Measurements from ENCODE around the gene BBS12. TPM values are rescaled to one million over a fixed set of nuclear protein-coding genes. Genes with fewer than 3 reads are reported as not detected.

Gene BBS12
- total and polyA plus RNA-seq, 4 donors = 5.3 to 9.8 (median 7.7) TPM

GRCh38 chr4:122742933-122743829 lies 10.7 kb downstream of the BBS12 start:
- no peak for DNase-seq (ENCODE audit: low read depth in 4 of 6, low spot score in 6 of 6)

GRCh38 chr4:122744229-122744628 lies 11.7 kb downstream of the BBS12 start:
- Histone ChIP-seq H3K9me3 (ENCODE audit: control insufficient read depth, insufficient read depth, low read length) (no peaks in the 10 kb centered on the region), H3K36me3 (ENCODE audit: control insufficient read depth, insufficient read depth, low read length) (peaks cover 5% of the 10 kb centered on the region), H3K4me1 (ENCODE audit: control insufficient read depth, insufficient read depth, low read length) (no peaks in the 10 kb centered on the region), H3K4me3 (ENCODE audit: low read depth, low read length) (no peak overlapping the region), H3K27me3 (ENCODE audit: control insufficient read depth, insufficient read depth, low read length) (no peaks in the 10 kb centered on the region), H3K27ac (ENCODE audit: low read depth, low read length) (no peak overlapping the region)
- WGBS (ENCODE audit: insufficient coverage) = no CpG with 5 or more reads among the region's 1 CpG
- no peak for DNase-seq (ENCODE audit: low read depth in 4 of 6, low spot score in 6 of 6)

More at GRCh38 chr4:122742933-122743829, 10.7 kb downstream of the BBS12 start:
- Histone ChIP-seq H3K27me3 (ENCODE audit: control insufficient read depth, insufficient read depth, low read length) (no peaks in the 10 kb centered on the region), H3K36me3 (ENCODE audit: control insufficient read depth, insufficient read depth, low read length) (peaks cover 5% of the 10 kb centered on the region), H3K9me3 (ENCODE audit: control insufficient read depth, insufficient read depth, low read length) (no peaks in the 10 kb centered on the region), H3K4me1 (ENCODE audit: control insufficient read depth, insufficient read depth, low read length) (no peaks in the 10 kb centered on the region), H3K27ac (ENCODE audit: low read depth, low read length) (no peak overlapping the region), H3K4me3 (ENCODE audit: low read depth, low read length) (no peak overlapping the region)
- WGBS (ENCODE audit: insufficient coverage) = 87% methylated on average over 10 of the region's 15 CpGs

GRCh38 chr4:122746485-122746965 lies 14.0 kb downstream of the BBS12 start:
- Histone ChIP-seq H3K4me3 (ENCODE audit: low read depth, low read length) (no peak overlapping the region), H3K36me3 (ENCODE audit: control insufficient read depth, insufficient read depth, low read length) (peaks cover 5% of the 10 kb centered on the region), H3K4me1 (ENCODE audit: control insufficient read depth, insufficient read depth, low read length) (no peaks in the 10 kb centered on the region), H3K9me3 (ENCODE audit: control insufficient read depth, insufficient read depth, low read length) (no peaks in the 10 kb centered on the region), H3K27ac (ENCODE audit: low read depth, low read length) (no peak overlapping the region), H3K27me3 (ENCODE audit: control insufficient read depth, insufficient read depth, low read length) (no peaks in the 10 kb centered on the region)
- DNase-seq (ENCODE audit: low read depth in 4 of 6, low spot score in 6 of 6) = no peak
- WGBS (ENCODE audit: insufficient coverage) = no CpG with 5 or more reads among the region's 2 CpGs

- peaks cover 5% of the 10 kb centered on the region for H3K36me3 ChIP-seq (ENCODE audit: control insufficient read depth, insufficient read depth, low read length)
- no peak overlapping the region for H3K27ac ChIP-seq (ENCODE audit: low read depth, low read length)
- no peak for DNase-seq (ENCODE audit: low read depth in 4 of 6, low spot score in 6 of 6)
- WGBS (ENCODE audit: insufficient coverage) = no CpG with 5 or more reads among the region's 1 CpG
- no peaks in the 10 kb centered on the region for H3K4me1 ChIP-seq (ENCODE audit: control insufficient read depth, insufficient read depth, low read length)
- H3K4me3 ChIP-seq (ENCODE audit: low read depth, low read length) = no peak overlapping the region
- no peaks in the 10 kb centered on the region for H3K9me3 ChIP-seq (ENCODE audit: control insufficient read depth, insufficient read depth, low read length)
- no peaks in the 10 kb centered on the region for H3K27me3 ChIP-seq (ENCODE audit: control insufficient read depth, insufficient read depth, low read length)
Measured at GRCh38 chr4:122747068-122747467, 14.6 kb downstream of the BBS12 start.

GRCh38 chr4:122747883-122748282 lies 15.4 kb downstream of the BBS12 start:
- no peaks in the 10 kb centered on the region for H3K9me3 ChIP-seq (ENCODE audit: control insufficient read depth, insufficient read depth, low read length)
- peaks cover 2% of the 10 kb centered on the region for H3K36me3 ChIP-seq (ENCODE audit: control insufficient read depth, insufficient read depth, low read length)
- H3K4me1 ChIP-seq (ENCODE audit: control insufficient read depth, insufficient read depth, low read length) = no peaks in the 10 kb centered on the region
- no peak for DNase-seq (ENCODE audit: low read depth in 4 of 6, low spot score in 6 of 6)
- no CpG with 5 or more reads among the region's 1 CpG for WGBS (ENCODE audit: insufficient coverage)
- H3K27ac ChIP-seq (ENCODE audit: low read depth, low read length) = no peak overlapping the region
- no peak overlapping the region for H3K4me3 ChIP-seq (ENCODE audit: low read depth, low read length)
- no peaks in the 10 kb centered on the region for H3K27me3 ChIP-seq (ENCODE audit: control insufficient read depth, insufficient read depth, low read length)

GRCh38 chr4:122749704-122750454 lies 17.4 kb downstream of the BBS12 start:
- Histone ChIP-seq H3K4me1 (ENCODE audit: control insufficient read depth, insufficient read depth, low read length) (no peaks in the 10 kb centered on the region), H3K36me3 (ENCODE audit: control insufficient read depth, insufficient read depth, low read length) (no peaks in the 10 kb centered on the region), H3K27ac (ENCODE audit: low read depth, low read length) (no peak overlapping the region), H3K27me3 (ENCODE audit: control insufficient read depth, insufficient read depth, low read length) (no peaks in the 10 kb centered on the region), H3K4me3 (ENCODE audit: low read depth, low read length) (no peak overlapping the region), H3K9me3 (ENCODE audit: control insufficient read depth, insufficient read depth, low read length) (no peaks in the 10 kb centered on the region)
- no peak for DNase-seq (ENCODE audit: low read depth in 4 of 6, low spot score in 6 of 6)
- 90% methylated on average over 3 of the region's 5 CpGs for WGBS (ENCODE audit: insufficient coverage)

- peak in 1 of 6 donors; percentile 28 for DNase-seq (ENCODE audit: low read depth in 4 of 6, low spot score in 6 of 6)
- H3K9me3 ChIP-seq (ENCODE audit: control insufficient read depth, insufficient read depth, low read length) = no peaks in the 10 kb centered on the region
- H3K4me3 ChIP-seq (ENCODE audit: low read depth, low read length) = no peak overlapping the region
- H3K27ac ChIP-seq (ENCODE audit: low read depth, low read length) = no peak overlapping the region
- H3K36me3 ChIP-seq (ENCODE audit: control insufficient read depth, insufficient read depth, low read length) = no peaks in the 10 kb centered on the region
- 54% methylated on average over 3 of the region's 4 CpGs for WGBS (ENCODE audit: insufficient coverage)
- H3K27me3 ChIP-seq (ENCODE audit: control insufficient read depth, insufficient read depth, low read length) = no peaks in the 10 kb centered on the region
- H3K4me1 ChIP-seq (ENCODE audit: control insufficient read depth, insufficient read depth, low read length) = no peaks in the 10 kb centered on the region
Measured at GRCh38 chr4:122755675-122756074, 23.2 kb downstream of the BBS12 start.

GRCh38 chr4:122758033-122758432 lies 25.5 kb downstream of the BBS12 start:
- DNase-seq (ENCODE audit: low read depth in 4 of 6, low spot score in 6 of 6) = peak in 3 of 6 donors; percentile 29 to 75 (median 64)
- Histone ChIP-seq H3K36me3 (ENCODE audit: control insufficient read depth, insufficient read depth, low read length) (no peaks in the 10 kb centered on the region), H3K4me3 (ENCODE audit: low read depth, low read length) (no peak overlapping the region), H3K9me3 (ENCODE audit: control insufficient read depth, insufficient read depth, low read length) (no peaks in the 10 kb centered on the region), H3K27ac (ENCODE audit: low read depth, low read length) (no peak overlapping the region), H3K4me1 (ENCODE audit: control insufficient read depth, insufficient read depth, low read length) (no peaks in the 10 kb centered on the region), H3K27me3 (ENCODE audit: control insufficient read depth, insufficient read depth, low read length) (no peaks in the 10 kb centered on the region)
- no CpG with 5 or more reads among the region's 2 CpGs for WGBS (ENCODE audit: insufficient coverage)

GRCh38 chr4:122759639-122760310 lies 27.3 kb downstream of the BBS12 start:
- Histone ChIP-seq H3K27ac (ENCODE audit: low read depth, low read length) (no peak overlapping the region), H3K9me3 (ENCODE audit: control insufficient read depth, insufficient read depth, low read length) (no peaks in the 10 kb centered on the region)
- no CpG with 5 or more reads among the region's 3 CpGs for WGBS (ENCODE audit: insufficient coverage)

More at GRCh38 chr4:122759639-122760310, 27.3 kb downstream of the BBS12 start:
- no peak for DNase-seq (ENCODE audit: low read depth in 4 of 6, low spot score in 6 of 6)
- H3K36me3 ChIP-seq (ENCODE audit: control insufficient read depth, insufficient read depth, low read length) = no peaks in the 10 kb centered on the region
- no peaks in the 10 kb centered on the region for H3K4me1 ChIP-seq (ENCODE audit: control insufficient read depth, insufficient read depth, low read length)
- H3K4me3 ChIP-seq (ENCODE audit: low read depth, low read length) = no peak overlapping the region
- no peaks in the 10 kb centered on the region for H3K27me3 ChIP-seq (ENCODE audit: control insufficient read depth, insufficient read depth, low read length)

All from spinal cord (tissue), 10 donors.